ENCODE measurements around the gene TPRG1L.
A peak's percentile ranks its signal among the peaks of the same experiment; 100 is the strongest.

The TPRG1L gene

DNA sequence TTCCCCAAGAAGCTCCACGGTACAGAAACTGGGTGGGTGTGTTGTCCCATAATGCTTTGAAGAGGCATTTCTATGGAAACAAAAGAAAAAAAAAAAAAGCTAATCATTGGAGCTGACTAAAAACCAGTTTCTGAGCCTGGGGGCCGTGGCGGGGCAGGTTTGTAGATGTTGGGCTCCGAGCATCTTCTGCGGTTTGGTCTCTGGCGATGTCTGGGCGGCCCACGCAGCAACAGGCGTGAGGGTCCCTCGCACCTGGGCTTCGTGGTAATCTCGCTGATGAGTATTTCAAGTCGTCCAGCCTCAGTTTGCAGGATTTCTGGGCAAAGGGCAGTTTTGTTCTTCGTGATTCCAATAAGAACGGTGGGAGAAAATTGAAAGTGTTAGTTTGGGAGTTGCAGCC lies 34.3 kb downstream of the TPRG1L start:
- peaks cover 49% of the 10 kb centered on the region for H3K27me3 ChIP-seq (ENCODE audit: low read depth, low read length)
- no peaks in the 10 kb centered on the region for H3K9me3 ChIP-seq (ENCODE audit: insufficient read depth, low read length)
- no peaks in the 10 kb centered on the region for H4K20me1 ChIP-seq (ENCODE audit: insufficient read depth, low read length)
- no peak for TF ChIP-seq EZH2phosphoT487 (IDR thresholded peaks at IDR 0.05; ENCODE audit: low read depth)
- TF ChIP-seq, protein P1, sequence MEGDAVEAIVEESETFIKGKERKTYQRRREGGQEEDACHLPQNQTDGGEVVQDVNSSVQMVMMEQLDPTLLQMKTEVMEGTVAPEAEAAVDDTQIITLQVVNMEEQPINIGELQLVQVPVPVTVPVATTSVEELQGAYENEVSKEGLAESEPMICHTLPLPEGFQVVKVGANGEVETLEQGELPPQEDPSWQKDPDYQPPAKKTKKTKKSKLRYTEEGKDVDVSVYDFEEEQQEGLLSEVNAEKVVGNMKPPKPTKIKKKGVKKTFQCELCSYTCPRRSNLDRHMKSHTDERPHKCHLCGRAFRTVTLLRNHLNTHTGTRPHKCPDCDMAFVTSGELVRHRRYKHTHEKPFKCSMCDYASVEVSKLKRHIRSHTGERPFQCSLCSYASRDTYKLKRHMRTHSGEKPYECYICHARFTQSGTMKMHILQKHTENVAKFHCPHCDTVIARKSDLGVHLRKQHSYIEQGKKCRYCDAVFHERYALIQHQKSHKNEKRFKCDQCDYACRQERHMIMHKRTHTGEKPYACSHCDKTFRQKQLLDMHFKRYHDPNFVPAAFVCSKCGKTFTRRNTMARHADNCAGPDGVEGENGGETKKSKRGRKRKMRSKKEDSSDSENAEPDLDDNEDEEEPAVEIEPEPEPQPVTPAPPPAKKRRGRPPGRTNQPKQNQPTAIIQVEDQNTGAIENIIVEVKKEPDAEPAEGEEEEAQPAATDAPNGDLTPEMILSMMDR (IDR thresholded peaks at IDR 0.05; ENCODE audit: low read depth, low read length): no peak
- H3K27ac ChIP-seq (ENCODE audit: low read length): no peak overlapping the region
- no peak overlapping the region for H3K9ac ChIP-seq (ENCODE audit: low read length)
- no peaks in the 10 kb centered on the region for H3K79me2 ChIP-seq (ENCODE audit: low read length)
- H3K4me2 ChIP-seq (ENCODE audit: low read length): no peak overlapping the region
- H3K4me1 ChIP-seq (ENCODE audit: low read length): peaks cover 41% of the 10 kb centered on the region
- H2AFZ ChIP-seq (ENCODE audit: low read depth, low read length): no peak overlapping the region
- no peaks in the 10 kb centered on the region for H3K36me3 ChIP-seq (replicated peaks; ENCODE audit: low read depth, low read length)
- H3K4me3 ChIP-seq (ENCODE audit: low read length): no peak overlapping the region

DNA sequence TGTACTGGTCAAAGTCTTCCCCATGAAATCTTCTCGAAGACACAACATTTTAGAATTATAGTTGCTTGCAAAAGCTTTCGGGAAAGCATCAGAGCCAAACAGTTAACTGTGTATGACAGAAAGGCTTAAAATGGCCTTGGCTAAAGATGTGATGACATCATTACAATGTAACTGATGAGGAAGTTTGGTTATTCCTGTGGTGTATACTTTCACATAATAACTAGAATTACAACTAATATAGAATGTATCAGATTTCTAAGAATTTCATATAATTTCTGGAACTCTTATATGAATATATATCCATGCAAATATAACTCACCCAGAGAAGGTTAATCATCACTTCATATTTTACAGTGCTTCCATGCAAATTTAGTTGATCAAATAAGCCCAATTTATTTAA lies 35.9 kb downstream of the TPRG1L start:
- Histone ChIP-seq H3K9me3 (ENCODE audit: insufficient read depth, low read length) (no peaks in the 10 kb centered on the region), H3K4me2 (ENCODE audit: low read length) (peak overlapping the region; percentile 29), H3K27ac (ENCODE audit: low read length) (no peak overlapping the region), H3K4me1 (ENCODE audit: low read length) (peaks cover 52% of the 10 kb centered on the region), H3K27me3 (ENCODE audit: low read depth, low read length) (peaks cover 42% of the 10 kb centered on the region), H3K36me3 (replicated peaks; ENCODE audit: low read depth, low read length) (no peaks in the 10 kb centered on the region), H3K4me3 (ENCODE audit: low read length) (no peak overlapping the region), H3K9ac (ENCODE audit: low read length) (no peak overlapping the region), H2AFZ (ENCODE audit: low read depth, low read length) (no peak overlapping the region), H4K20me1 (ENCODE audit: insufficient read depth, low read length) (no peaks in the 10 kb centered on the region), H3K79me2 (ENCODE audit: low read length) (no peaks in the 10 kb centered on the region)
- TF ChIP-seq EZH2phosphoT487 (IDR thresholded peaks at IDR 0.05; ENCODE audit: low read depth): no peak

DNA sequence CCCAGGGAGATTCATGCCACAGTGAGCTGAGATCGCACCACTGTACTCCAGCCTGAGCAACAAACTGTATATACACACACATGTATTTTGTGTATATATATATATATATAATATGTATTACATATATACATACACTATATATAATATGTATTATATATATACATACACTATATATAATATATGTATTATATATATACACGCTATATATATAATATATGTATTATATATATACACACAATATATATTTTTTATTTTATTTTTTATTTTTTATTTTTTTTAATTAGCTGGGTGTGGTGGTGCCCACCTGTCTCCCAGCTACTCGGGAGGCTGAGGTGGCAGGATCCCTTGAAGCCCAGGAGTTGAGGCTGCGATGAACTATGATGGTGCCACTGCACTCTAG lies 36.8 kb downstream of the TPRG1L start:
- no peaks in the 10 kb centered on the region for H3K79me2 ChIP-seq (ENCODE audit: low read length)
- H3K36me3 ChIP-seq (replicated peaks; ENCODE audit: low read depth, low read length): no peaks in the 10 kb centered on the region
- H3K9ac ChIP-seq (ENCODE audit: low read length): no peak overlapping the region
- no peaks in the 10 kb centered on the region for H3K9me3 ChIP-seq (ENCODE audit: insufficient read depth, low read length)
- H3K4me3 ChIP-seq (ENCODE audit: low read length): no peak overlapping the region
- H4K20me1 ChIP-seq (ENCODE audit: insufficient read depth, low read length): no peaks in the 10 kb centered on the region
- no peak overlapping the region for H2AFZ ChIP-seq (ENCODE audit: low read depth, low read length)
- no peak overlapping the region for H3K4me2 ChIP-seq (ENCODE audit: low read length)
- H3K27ac ChIP-seq (ENCODE audit: low read length): no peak overlapping the region
- H3K4me1 ChIP-seq (ENCODE audit: low read length): peaks cover 53% of the 10 kb centered on the region
- H3K27me3 ChIP-seq (ENCODE audit: low read depth, low read length): peaks cover 42% of the 10 kb centered on the region
- TF ChIP-seq, protein P1 (IDR thresholded peaks at IDR 0.05; ENCODE audit: low read depth, low read length): no peak
- TF ChIP-seq EZH2phosphoT487 (IDR thresholded peaks at IDR 0.05; ENCODE audit: low read depth): no peak

DNA sequence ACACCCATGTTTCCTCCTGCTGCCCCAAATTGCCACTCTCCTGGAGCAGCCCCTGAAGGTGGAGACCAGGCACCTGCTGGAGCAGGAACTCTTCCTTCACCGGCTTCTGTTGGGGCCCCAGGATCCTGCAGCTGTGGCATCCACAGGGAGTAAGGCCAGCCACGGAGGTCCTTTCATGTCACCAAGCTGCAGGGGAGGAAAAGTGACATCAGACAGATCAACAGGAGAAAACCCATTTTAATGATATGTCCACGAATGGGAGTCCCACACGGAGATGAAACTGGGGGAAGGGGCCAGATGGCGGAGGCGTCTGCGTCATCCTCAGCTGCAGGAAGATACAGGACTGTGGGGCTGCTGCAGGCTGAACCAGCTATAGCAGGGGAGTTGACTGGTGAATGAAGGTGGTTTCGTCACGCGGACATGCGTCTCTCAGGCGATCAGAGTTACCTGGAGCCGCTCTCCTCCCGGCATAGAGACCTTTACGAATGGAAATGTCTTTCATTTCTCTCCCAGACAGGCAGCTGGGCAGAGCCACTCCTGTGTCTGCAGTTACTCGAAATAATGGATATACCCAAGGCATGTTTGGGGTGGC lies 37.4 kb downstream of the TPRG1L start:
- Histone ChIP-seq H3K9me3 (ENCODE audit: insufficient read depth, low read length) (no peaks in the 10 kb centered on the region), H3K4me2 (ENCODE audit: low read length) (no peak overlapping the region), H4K20me1 (ENCODE audit: insufficient read depth, low read length) (no peaks in the 10 kb centered on the region), H3K79me2 (ENCODE audit: low read length) (no peaks in the 10 kb centered on the region), H3K4me3 (ENCODE audit: low read length) (no peak overlapping the region), H3K27ac (ENCODE audit: low read length) (no peak overlapping the region), H2AFZ (ENCODE audit: low read depth, low read length) (no peak overlapping the region), H3K27me3 (ENCODE audit: low read depth, low read length) (peaks cover 40% of the 10 kb centered on the region), H3K9ac (ENCODE audit: low read length) (no peak overlapping the region), H3K36me3 (replicated peaks; ENCODE audit: low read depth, low read length) (no peaks in the 10 kb centered on the region), H3K4me1 (ENCODE audit: low read length) (peaks cover 53% of the 10 kb centered on the region)
- TF ChIP-seq EZH2phosphoT487 (IDR thresholded peaks at IDR 0.05; ENCODE audit: low read depth): no peak
- TF ChIP-seq, protein P1 (IDR thresholded peaks at IDR 0.05; ENCODE audit: low read depth, low read length): no peak

Data from OCI-LY3 (cell line).